IMR-90 (cell line): ENCODE results near the gene ABHD10. TPM values are rescaled to one million over a fixed set of nuclear protein-coding genes. Genes with fewer than 3 reads are reported as not detected.

ENCODE experiments used
- ATAC-seq: fragments of 200-7000 bp; cut with Tn5 transposase; 2 replicates; pipeline ENCODE4 v1.9.1; 2020; ENCODE audit warnings: low read depth, mild to moderate bottlenecking, moderate library complexity
- BruUV-seq: library from RNA; stranded (reverse); fragments of 400-500 nt; replicated peaks from 2 replicates; lab custom pipeline; 2021; lab: Mats Ljungman, UMichigan
- CTCF ChIA-PET: fragments of 300-600 bp; formaldehyde crosslinking; extraction: SDS; loops from one replicate; lab custom pipeline; 2021; ENCODE audit warnings: antibody characterized with exemption; lab: Yijun Ruan, JAX
- POLR2A ChIA-PET: fragments of 300-600 bp; sonication (Branson Sonifier 250); formaldehyde crosslinking; loops from one replicate; lab custom pipeline; 2022; ENCODE audit warnings: antibody characterized with exemption; ENCODE audit not compliant: unreplicated experiment; lab: Charles Lee
- DNase-seq: peaks from one replicate; pipeline ENCODE4 v3.0.0; 2013
- H2AFZ ChIP-seq: replicated peaks from 2 replicates; pipeline ENCODE3; 2013; ENCODE audit warnings: low read length, mild to moderate bottlenecking; ENCODE audit not compliant: poor library complexity
- H2AK5ac ChIP-seq: 2 replicates; pipeline ENCODE4 v1.6.1; 2013; ENCODE audit warnings: low read depth, low read length, inconsistent platforms
- H2AK9ac ChIP-seq: replicated peaks from 2 replicates; pipeline ENCODE3; 2013; ENCODE audit warnings: mild to moderate bottlenecking, low read depth, low read length, moderate library complexity; ENCODE audit not compliant: poor library complexity
- H2BK120ac ChIP-seq: 2 replicates; pipeline ENCODE4 v1.6.1; 2013; ENCODE audit warnings: low read depth, low read length, inconsistent platforms
- H2BK15ac ChIP-seq: 3 replicates; pipeline ENCODE4 v1.6.1; 2013; ENCODE audit warnings: low read depth, low read length, inconsistent platforms
- H2BK20ac ChIP-seq: 2 replicates; pipeline ENCODE4 v1.6.1; 2013; ENCODE audit warnings: low read depth, mild to moderate bottlenecking, inconsistent platforms, low read length, moderate library complexity
- H2BK5ac ChIP-seq: 2 replicates; pipeline ENCODE4 v1.6.1; 2013; ENCODE audit warnings: mild to moderate bottlenecking, low read depth, low read length, inconsistent platforms; ENCODE audit not compliant: poor library complexity, severe bottlenecking
- H3K14ac ChIP-seq: replicated peaks from 2 replicates; pipeline ENCODE4 v1.6.1; 2013; ENCODE audit warnings: low read depth, low read length, inconsistent platforms
- H3K18ac ChIP-seq: 2 replicates; pipeline ENCODE4 v1.6.1; 2013; ENCODE audit warnings: low read depth, low read length, control low read depth
- H3K23ac ChIP-seq: 2 replicates; pipeline ENCODE4 v1.6.1; 2013; ENCODE audit warnings: low read depth, low read length, inconsistent platforms
- H3K27ac ChIP-seq: 2 replicates; pipeline ENCODE4 v1.5.1; 2013; ENCODE audit warnings: mild to moderate bottlenecking, control low read depth, low read length; ENCODE audit not compliant: insufficient read depth
- H3K27me3 ChIP-seq: 2 replicates; pipeline ENCODE4 v1.6.1; 2013; ENCODE audit warnings: low read length; ENCODE audit not compliant: control insufficient read depth, insufficient read depth
- H3K36me3 ChIP-seq: 2 replicates; pipeline ENCODE4 v1.6.1; 2013; ENCODE audit warnings: low read length, mixed read lengths; ENCODE audit not compliant: control insufficient read depth, insufficient read depth
- H3K4ac ChIP-seq: 2 replicates; pipeline ENCODE4 v1.6.1; 2013; ENCODE audit warnings: low read depth, low read length, inconsistent platforms
- H3K4me1 ChIP-seq: 2 replicates; pipeline ENCODE4 v1.6.1; 2013; ENCODE audit warnings: low read length, mixed read lengths; ENCODE audit not compliant: control insufficient read depth, insufficient read depth
- H3K4me2 ChIP-seq: 2 replicates; pipeline ENCODE4 v1.6.1; 2013; ENCODE audit warnings: low read depth, mild to moderate bottlenecking, control low read depth, low read length, moderate library complexity
- H3K4me3 ChIP-seq: 2 replicates; pipeline ENCODE4 v1.5.1; 2013; ENCODE audit warnings: low read depth, mild to moderate bottlenecking, control low read depth, low read length, moderate library complexity; ENCODE audit not compliant: insufficient read depth
- H3K56ac ChIP-seq: 2 replicates; pipeline ENCODE4 v1.6.1; 2013; ENCODE audit warnings: low read length, inconsistent platforms; ENCODE audit not compliant: insufficient read depth; ENCODE audit errors: extremely low read depth
- H3K79me1 ChIP-seq, 2 experiments: 2 replicates each; pipeline ENCODE4 v1.6.1; 2013; ENCODE audit warnings: low read length in 2 of 2, inconsistent platforms in 1 of 2, low read depth in 1 of 2
- H3K9ac ChIP-seq: 2 replicates; pipeline ENCODE4 v1.6.1; 2013; ENCODE audit warnings: low read depth, low read length, control low read depth
- H3K9me1 ChIP-seq: 2 replicates; pipeline ENCODE4 v1.6.1; 2013; ENCODE audit warnings: low read length, inconsistent platforms; ENCODE audit not compliant: insufficient read depth
- H3K9me3 ChIP-seq: 2 replicates; pipeline ENCODE4 v1.6.1; 2013; ENCODE audit warnings: low read length; ENCODE audit not compliant: control insufficient read depth, insufficient read depth
- H4K20me1 ChIP-seq: 2 replicates; pipeline ENCODE4 v1.6.1; 2013; ENCODE audit warnings: low read length, inconsistent platforms; ENCODE audit not compliant: insufficient read depth
- H4K5ac ChIP-seq: 2 replicates; pipeline ENCODE4 v1.6.1; 2013; ENCODE audit warnings: mild to moderate bottlenecking, low read depth, low read length, control low read depth
- H4K8ac ChIP-seq, 2 experiments: 2 replicates each; pipeline ENCODE4 v1.6.1; 2013; ENCODE audit warnings: low read depth in 2 of 2, low read length in 2 of 2, control low read depth in 1 of 2, inconsistent platforms in 1 of 2
- H4K91ac ChIP-seq: 2 replicates; pipeline ENCODE4 v1.6.1; 2013; ENCODE audit warnings: low read depth, low read length, inconsistent platforms; ENCODE audit not compliant: insufficient read depth
- CEBPB ChIP-seq: IDR thresholded peaks from 2 replicates; pipeline ENCODE4 v1.6.1; 2012; ENCODE audit warnings: low read depth, low read length, improper control_type of control experiment
- CHD1 ChIP-seq: IDR thresholded peaks from 2 replicates; pipeline ENCODE4 v1.6.1; 2012; ENCODE audit warnings: low read depth, low read length, improper control_type of control experiment
- MAFK ChIP-seq: IDR thresholded peaks from 2 replicates; pipeline ENCODE4 v1.6.1; 2012; ENCODE audit warnings: low read depth, low read length, improper control_type of control experiment
- POLR2A ChIP-seq: IDR thresholded peaks from 2 replicates; pipeline ENCODE4 v1.6.1; 2012; ENCODE audit warnings: mild to moderate bottlenecking, low read depth, low read length
- RAD21 ChIP-seq: IDR thresholded peaks from 2 replicates; pipeline ENCODE4 v1.6.1; 2012; ENCODE audit warnings: low read length, improper control_type of control experiment
- WGBS, 2 experiments: methylation state at CpG; one replicate each; pipeline versions ENCODE4 v1.1.5 to v1.1.7; 2013; ENCODE audit warnings: missing lambda C conversion rate in 2 of 2; ENCODE audit not compliant: insufficient read length in 1 of 2; ENCODE audit errors: extremely low coverage in 2 of 2; 5-methylcytosine and 5-hydroxymethylcytosine counted together
- dilution Hi-C: fragments of 300-500 bp; cut with HindIII; formaldehyde crosslinking; loops from one replicate; pipeline ENCODE4 v1.14.3; 2018; ENCODE audit warnings: low sequenced_read_pairs; ENCODE audit not compliant: unreplicated experiment
- in situ Hi-C: fragments of 300-500 bp; cut with MboI; formaldehyde crosslinking; loops from 3 replicates; pipeline ENCODE4 v1.14.3; 2019; ENCODE audit warnings: low sequenced_read_pairs, inconsistent platforms, mixed read lengths
- intact Hi-C: fragments of 100-400 bp; cut with micrococcal nuclease; formaldehyde crosslinking; loops from 2 replicates; pipeline ENCODE4 v1.10.0; 2022
- polyA plus RNA-seq, 3 experiments: library from polyadenylated mRNA; depleted of rRNA; stranded (reverse); fragments of >200 nt; gene quantifications; 2 replicates each; pipeline ENCODE4 v1.2.3, GENCODE V29; 2012; ENCODE audit warnings: low replicate concordance in 1 of 3
- total RNA-seq: library from RNA; depleted of rRNA; stranded (reverse); fragments of >200 nt; gene quantifications from 2 replicates; pipeline ENCODE4 v1.2.3, GENCODE V29; 2012
- TF ChIP-seq, protein P1 (sequence below): fragments of 150-350 bp; IDR thresholded peaks from 2 replicates; pipeline ENCODE4 v1.6.1; 2017; ENCODE audit warnings: mild to moderate bottlenecking, antibody characterized with exemption, low read length, low read depth
- TF ChIP-seq, protein P2 (sequence below): conservative IDR thresholded peaks from 2 replicates; pipeline ENCODE4 v1.5.1; 2012; ENCODE audit warnings: mild to moderate bottlenecking, low read depth, low read length, improper control_type of control experiment

Gene ABHD10
- total and polyA plus RNA-seq, 2 of the 4 experiments (the other 2 are of a cell fraction): 24.7 to 57.2 TPM

DNA sequence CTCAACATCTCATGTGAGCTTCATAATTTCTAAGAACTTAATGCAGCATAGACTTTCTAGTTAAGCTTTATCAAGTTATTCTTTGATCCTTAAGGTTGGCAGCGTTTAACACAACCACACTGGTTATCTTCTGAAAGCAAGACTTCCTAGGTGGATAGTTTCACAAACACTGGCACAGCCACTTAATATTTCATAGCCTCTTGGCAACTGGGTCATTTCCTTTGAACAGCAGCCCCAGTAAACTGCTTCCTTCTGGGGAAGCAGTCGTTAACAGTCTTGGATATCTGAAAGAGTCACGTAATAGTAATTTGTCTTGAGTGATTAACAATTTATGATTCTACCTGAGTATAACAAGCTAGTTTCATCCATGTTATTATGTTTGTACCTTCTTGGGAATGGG is 45.9 kb upstream of the ABHD10 start:
- Histone ChIP-seq H3K4ac (peak overlapping the region; percentile 40; the same call in 1 of the 2 replicates), H4K20me1 (no peaks in the 10 kb centered on the region), H3K27me3 (no peaks in the 10 kb centered on the region), H2AK9ac (no peak overlapping the region), H3K9ac (no peak overlapping the region), H3K36me3 (peaks cover 5% of the 10 kb centered on the region; the same call in 1 of the 2 replicates), H3K79me1 (no peaks in the 10 kb centered on the region; a peak in 1 of 4 replicates), H3K9me1 (peaks cover 7% of the 10 kb centered on the region; the same call in 1 of the 2 replicates), H2AFZ (no peak overlapping the region), H3K14ac (no peak overlapping the region), H2BK15ac (peak overlapping the region; percentile 90; the same call in 2 of the 3 replicates), H2AK5ac (peak overlapping the region; percentile 35; the same call in 1 of the 2 replicates), H2BK5ac (no peak overlapping the region), H2BK120ac (peak overlapping the region; percentile 65), H4K91ac (peak overlapping the region; percentile 69), H2BK20ac (peak overlapping the region; percentile 32), H3K4me3 (no peak overlapping the region), H3K9me3 (no peaks in the 10 kb centered on the region), H3K56ac (no peak overlapping the region), H3K23ac (no peak overlapping the region), H3K18ac (no peak overlapping the region; the same call in 1 of the 2 replicates), H4K8ac (peak overlapping the region; percentile 51 to 63; a peak in 3 of 4 replicates), H3K27ac (no peak overlapping the region), H4K5ac (no peak overlapping the region), H3K4me2 (no peak overlapping the region), H3K4me1 (peaks cover 11% of the 10 kb centered on the region)
- in situ Hi-C loops: no loop called here
- no CpG with 5 or more reads among the region's 3 CpGs for WGBS, 2 experiments
- intact Hi-C loops: no loop called here
- DNase-seq: no peak
- BruUV-seq: no TSS peak
- TF ChIP-seq POLR2A: no peak
- no peak for TF ChIP-seq MAFK
- TF ChIP-seq CHD1: no peak
- TF ChIP-seq, protein P1, sequence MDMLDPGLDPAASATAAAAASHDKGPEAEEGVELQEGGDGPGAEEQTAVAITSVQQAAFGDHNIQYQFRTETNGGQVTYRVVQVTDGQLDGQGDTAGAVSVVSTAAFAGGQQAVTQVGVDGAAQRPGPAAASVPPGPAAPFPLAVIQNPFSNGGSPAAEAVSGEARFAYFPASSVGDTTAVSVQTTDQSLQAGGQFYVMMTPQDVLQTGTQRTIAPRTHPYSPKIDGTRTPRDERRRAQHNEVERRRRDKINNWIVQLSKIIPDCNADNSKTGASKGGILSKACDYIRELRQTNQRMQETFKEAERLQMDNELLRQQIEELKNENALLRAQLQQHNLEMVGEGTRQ: no peak
- no peak for TF ChIP-seq CEBPB
- no peak for TF ChIP-seq RAD21
- TF ChIP-seq, protein P2, sequence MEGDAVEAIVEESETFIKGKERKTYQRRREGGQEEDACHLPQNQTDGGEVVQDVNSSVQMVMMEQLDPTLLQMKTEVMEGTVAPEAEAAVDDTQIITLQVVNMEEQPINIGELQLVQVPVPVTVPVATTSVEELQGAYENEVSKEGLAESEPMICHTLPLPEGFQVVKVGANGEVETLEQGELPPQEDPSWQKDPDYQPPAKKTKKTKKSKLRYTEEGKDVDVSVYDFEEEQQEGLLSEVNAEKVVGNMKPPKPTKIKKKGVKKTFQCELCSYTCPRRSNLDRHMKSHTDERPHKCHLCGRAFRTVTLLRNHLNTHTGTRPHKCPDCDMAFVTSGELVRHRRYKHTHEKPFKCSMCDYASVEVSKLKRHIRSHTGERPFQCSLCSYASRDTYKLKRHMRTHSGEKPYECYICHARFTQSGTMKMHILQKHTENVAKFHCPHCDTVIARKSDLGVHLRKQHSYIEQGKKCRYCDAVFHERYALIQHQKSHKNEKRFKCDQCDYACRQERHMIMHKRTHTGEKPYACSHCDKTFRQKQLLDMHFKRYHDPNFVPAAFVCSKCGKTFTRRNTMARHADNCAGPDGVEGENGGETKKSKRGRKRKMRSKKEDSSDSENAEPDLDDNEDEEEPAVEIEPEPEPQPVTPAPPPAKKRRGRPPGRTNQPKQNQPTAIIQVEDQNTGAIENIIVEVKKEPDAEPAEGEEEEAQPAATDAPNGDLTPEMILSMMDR: no peak
- ChIA-PET CTCF (interaction anchor here (0.7 to 1.1 kb wide), 3 partner anchors 12 to 35 kb away, joined by 3 read pairs; no protein-coding TSS in a partner anchor), POLR2A (interaction anchor here (0.6 kb wide), 1 partner anchor 1575 kb away, joined by 4 read pairs; no protein-coding TSS in a partner anchor)
- dilution Hi-C loops: no loop called here
- ATAC-seq: no peak
